CMK (cell line): ENCODE data around the gene SMOC2.
"Not testable (repeated sequence)": the region's sequence is repeated elsewhere in the genome, so short reads cannot be mapped to it uniquely, and the experiment has no call there.

ENCODE experiments used
- DNase-seq: peaks from one replicate; pipeline ENCODE4 v3.0.0-alpha.2; 2010; ENCODE audit warnings: low read depth

The SMOC2 gene

DNA sequence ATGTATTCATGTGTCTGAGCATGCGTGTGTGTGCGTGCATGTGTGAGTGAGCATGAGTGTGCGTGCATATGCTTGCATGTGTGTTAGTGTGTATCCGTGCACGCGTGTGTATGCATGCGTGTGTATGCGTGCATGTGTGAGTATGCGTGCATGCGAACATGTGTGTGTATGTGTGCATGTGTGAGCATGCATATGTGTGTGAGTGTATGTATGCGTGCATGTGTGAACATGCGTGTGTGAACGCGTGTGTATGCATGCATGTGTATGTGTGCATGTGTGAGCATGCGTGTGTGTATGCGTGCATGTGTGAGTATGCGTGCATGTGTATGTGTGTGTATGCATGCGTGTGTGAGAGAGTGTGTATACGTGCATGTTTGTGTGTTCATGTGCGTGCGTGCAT lies 77.9 kb downstream of the SMOC2 start:
- DNase-seq, result no peak

DNA sequence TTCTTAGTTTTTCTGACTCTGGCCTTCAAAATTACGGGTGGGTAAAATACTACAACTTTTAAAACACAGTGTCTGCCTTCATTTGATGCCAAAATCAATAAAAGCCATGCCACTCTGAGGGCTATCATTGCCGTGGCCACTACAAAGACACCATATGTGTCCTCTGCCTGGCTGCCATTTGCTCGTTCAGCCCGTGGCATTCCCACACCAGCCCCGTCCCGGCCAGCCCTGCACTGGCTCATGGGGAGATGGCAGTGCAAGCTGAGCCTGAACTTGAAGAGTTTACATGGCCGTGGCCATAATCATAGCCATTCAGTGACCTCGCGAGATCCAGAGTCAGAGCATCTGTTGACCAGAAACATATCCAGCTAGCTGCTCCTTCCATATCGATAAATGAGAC lies 79.2 kb downstream of the SMOC2 start:
- no peak for DNase-seq

DNA sequence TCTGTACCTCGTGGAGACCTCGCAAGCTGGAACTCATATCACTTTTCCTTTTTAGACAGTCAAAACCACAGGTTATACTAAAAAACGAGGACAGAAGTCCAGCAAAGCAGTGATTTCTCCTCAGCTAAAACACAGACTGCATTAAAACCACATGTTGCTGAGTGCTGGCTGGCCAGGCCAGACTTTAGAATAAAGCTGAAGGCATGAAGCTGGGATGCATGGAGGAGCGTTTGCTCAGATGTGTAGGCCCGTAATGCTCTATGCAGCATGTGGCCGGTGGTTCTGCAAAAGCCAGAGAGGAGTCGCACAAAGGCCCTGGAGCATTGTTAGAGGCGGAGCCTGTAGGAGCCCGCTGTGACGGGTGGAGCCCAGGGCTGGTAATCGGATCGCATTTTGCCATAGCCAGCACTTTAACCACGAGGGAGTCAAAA lies 83.6 kb downstream of the SMOC2 start:
- no peak for DNase-seq

DNA sequence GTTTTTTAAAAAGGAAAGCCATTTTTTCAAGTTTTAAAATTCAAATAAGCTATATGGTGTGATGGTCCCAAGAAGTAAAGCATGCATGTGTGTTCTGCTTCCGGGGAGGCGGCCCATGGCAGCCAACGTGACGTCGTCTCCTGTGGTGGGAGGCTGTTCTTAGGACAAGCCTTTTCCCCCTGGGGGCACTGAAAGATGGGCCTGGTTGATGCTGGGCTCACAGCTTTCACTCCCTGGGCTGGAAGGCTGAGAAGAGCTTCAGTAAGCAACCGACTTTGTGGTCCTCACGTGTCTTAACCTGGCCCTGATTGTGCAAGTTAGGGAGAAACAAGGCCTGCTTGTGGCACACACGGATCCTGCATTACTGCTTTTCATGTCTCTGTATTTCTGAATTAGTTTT lies 84.1 kb downstream of the SMOC2 start:
- no peak for DNase-seq

DNA sequence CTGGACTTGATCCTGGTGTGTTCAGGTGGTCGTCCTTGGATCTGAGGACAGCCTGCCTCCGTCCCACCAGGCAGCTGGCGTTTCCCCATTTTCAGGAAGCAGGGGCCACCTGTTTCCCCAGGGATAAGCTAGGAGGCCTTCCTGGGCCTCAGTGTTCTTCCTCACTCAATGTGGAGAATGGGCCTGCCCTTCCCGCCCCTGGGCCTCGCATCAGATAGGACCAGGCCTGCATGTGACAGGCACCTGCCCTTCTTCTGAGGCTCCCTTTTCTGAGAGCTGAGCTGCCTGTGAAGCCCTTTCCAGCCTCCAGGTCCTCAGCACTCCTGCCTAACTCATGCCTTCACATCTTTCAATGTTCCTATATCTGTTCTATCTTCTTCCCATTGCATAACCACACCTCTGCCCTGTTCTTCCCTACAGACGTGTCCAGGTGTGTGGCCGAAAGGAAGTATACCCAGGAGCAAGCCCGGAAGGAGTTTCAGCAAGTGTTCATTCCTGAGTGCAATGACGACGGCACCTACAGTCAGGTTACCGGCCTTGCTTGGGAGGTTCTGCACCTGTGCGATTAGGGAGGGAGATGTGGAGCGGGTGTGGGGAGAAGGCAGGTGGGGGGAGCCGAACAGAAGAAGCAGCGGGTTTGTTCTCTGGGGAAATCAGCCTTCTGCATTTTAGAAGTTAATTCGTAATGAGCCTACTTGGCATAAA lies 85.1 kb downstream of the SMOC2 start:
- DNase-seq, result no peak

DNA sequence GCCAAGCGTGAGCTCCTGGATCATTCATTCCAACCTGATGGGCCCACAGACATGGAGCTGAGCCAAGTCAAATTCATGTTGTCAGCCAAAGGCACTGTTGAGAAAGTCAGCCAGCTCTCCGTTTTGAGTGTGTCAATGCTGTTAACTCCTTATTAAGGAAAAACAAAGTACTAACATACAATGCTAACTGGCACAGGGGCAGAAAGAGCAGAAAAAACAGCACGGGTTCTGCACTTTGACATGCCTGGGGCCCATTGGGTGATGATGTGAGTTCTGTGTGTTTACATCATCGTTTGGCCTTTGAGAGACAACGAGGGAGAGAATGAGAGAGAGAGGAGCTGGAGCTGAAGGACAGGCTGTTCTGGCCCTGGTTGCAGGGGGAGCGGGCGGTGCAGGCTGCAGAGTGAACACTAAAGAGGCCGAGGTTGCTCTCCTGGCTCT lies 85.9 kb downstream of the SMOC2 start:
- DNase-seq, result no peak

DNA sequence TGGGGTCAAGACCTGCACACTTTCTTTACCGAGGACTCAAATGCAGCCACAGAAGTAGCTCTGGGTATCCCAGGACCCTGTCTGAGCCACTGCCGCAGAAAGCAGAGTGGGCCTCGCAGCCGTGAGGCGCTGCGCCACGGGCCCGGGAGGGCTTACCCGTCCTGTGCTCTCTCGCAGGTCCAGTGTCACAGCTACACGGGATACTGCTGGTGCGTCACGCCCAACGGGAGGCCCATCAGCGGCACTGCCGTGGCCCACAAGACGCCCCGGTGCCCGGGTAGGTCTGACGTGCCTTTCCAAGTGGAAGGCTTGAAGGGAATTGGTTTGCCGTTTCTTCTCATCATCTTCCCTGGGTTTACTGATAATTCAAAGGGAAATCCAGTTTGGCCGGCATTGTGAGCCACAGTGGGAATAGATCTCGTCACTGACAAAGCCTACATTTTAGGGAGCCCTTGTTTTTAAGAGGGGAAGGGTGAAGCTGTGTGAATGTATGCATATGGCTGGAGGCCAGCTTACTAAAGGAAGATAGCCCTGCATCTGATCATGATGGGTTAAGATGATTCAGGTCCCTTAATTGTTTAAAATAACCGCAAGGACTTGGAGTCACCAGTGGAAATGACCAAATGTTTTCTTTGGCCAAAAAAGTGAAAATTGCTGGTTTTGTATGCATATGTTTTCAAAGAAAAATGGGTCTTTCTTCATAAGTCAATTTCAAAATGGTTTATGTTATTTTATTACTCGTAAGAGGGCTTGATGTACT lies 86.6 kb downstream of the SMOC2 start:
- no peak for DNase-seq

DNA sequence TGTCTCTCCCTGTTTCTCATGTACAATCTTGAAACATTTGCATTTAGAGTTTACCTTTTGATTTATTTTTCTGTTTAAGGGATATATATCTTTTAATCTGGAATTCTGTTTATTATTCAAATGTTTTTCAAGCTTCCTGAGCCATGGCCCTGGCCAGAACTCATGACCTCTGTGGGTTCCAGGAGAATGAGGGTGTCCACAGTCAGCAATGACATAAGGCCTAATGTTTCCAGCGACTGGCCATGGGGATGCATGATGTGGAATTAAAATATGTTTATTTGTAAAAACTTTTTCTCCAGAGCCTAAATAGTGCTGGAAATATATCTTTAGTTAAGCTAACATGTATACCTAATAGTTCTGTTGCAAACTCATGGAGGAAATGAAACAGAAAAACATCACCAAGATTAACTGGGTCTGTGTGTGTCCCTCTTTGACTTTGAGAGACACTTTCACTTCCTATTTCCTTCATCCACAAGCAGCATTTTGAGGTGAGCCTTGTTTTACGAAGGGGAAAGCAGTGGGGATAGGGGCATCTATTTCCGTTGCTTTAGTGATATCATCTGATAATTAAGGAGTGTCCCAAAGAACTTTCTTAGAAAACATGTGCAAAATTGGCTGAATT lies 87.6 kb downstream of the SMOC2 start:
- no peak for DNase-seq

DNA sequence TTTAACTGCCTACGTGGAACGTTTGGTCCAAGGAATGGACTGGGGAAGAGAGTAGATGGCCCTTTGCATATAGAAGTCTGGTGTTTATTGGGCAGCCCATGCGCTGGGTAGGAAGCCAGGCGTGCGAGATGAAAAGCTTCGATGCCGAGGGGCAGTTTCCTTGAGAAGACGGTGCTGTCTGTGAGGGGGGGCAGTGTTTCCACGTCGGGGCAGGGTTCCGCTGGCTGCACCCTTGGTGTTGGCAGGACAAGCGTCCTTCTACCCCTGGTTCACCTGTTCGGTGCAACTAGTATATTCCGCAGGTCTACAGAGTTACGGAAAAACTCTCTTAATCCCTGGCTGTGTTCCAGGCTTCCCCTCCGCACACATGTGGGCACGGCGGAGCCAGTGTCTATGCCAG lies 88.2 kb downstream of the SMOC2 start:
- no peak for DNase-seq

DNA sequence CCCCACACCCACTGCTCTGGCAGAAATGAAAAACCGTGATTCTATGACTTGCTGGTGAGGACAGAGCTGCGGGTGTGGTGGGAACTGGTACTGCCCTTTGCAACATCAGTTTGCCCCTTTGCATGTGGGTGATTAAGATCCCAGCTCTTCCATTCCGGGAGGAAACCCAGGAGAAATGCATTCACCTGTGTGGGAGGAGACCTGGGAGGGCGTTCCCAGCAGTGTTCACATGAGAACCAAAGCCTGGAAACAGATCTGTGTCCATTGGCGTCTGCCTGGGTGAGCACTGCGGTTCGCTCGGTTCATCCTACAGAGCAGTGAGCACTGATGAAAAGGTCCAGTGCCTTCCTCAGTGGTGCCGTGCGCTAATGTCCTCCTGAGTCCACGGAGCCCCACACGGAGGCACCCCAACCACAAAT lies 89.7 kb downstream of the SMOC2 start:
- no peak for DNase-seq

DNA sequence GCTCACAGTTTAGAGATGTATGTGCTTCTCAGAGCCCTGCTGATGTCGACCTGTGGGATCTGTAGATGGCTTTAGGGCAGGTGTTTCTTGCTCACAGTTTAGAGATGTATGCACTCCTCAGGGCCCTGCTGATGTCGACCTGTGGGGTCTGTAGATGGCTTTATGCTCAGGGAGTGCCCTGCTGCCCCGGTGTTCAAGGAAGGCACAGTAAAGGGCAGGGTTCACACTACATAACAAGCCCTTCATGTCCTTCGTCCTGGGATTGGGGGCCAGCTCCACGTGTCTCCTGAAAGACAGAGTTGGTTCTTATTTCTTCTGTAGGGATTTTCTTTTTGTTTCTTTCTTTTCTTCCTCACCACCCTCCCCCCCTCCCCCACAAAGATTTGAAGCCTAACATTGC lies 91.1 kb downstream of the SMOC2 start:
- no peak for DNase-seq

DNA sequence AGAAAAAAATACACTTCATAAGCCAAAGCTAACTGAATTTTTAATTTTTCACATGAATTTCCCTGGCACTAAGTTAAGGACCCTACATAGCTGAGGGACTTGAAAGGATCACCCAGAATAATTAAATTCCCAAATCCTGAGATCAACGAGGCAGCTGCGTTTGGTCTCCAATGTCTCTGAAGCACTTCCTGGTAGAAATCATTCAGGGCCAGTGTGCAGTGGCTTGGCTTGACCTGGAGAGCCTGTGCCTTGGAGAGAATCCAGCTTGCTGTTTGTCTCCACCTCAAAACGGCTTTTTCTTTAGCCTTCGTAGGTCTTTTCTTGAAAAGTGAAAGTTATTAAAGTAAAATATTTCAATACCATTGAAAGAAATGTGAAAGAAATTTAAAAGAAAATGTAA lies 92.4 kb downstream of the SMOC2 start:
- DNase-seq, result no peak

DNA sequence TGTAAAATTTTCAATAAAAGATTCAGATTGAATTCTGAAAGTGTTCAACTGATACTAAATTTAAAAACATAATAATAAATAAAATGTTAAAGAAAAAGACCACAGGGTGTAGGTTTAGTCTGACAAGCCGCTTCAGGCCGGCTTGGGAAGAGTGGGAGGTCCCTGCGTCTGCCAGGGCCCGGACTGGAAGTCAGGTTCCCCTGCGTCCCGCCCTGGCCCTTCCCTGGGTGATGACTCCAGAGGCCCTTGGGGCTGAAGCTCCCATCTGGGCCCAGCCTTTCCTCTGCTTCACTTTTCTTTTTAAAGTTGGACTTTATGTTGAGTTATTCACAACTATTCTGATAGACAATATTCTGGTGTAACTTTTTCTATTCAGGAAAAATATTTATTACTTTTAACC lies 93.3 kb downstream of the SMOC2 start:
- no peak for DNase-seq

DNA sequence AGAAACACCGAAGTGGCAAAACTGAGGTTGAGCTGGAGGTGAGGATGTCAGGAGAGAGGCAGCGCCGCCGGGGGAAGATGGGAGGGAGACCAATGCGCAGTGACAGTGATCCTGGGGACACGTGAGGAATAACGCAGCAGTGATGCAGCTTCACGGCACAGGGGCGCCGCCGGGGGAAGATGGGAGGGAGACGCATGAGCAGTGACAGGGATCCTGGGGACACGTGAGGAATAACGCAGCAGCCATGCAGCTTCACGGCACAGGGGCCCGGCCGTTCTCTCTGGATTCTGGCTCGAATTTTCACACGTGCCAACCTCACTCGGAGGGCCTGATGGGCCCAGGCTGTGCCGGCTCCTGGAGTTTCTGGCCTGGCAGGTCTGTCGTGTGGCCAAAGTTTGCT lies 94.7 kb downstream of the SMOC2 start:
- DNase-seq, result no peak

DNA sequence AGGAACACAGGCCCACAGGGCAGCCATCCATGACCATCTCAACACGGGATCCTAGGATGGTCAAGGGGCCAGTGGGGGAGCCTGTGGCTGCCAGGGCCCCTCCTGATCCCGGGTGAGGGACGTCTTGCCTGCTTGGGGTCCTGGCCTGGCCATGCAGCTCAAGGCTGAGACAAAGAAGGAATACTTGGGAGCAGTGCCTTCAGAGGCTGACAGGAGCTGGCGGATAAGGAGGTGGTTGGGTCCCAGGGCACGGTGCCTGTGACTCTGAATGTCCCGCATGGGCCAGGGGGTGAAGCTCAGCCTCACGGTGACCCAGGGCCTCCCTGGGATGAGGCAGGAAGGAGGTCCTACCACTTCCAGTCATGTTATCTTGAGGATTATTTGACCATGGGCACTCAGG lies 95.2 kb downstream of the SMOC2 start:
- DNase-seq, result no peak

DNA sequence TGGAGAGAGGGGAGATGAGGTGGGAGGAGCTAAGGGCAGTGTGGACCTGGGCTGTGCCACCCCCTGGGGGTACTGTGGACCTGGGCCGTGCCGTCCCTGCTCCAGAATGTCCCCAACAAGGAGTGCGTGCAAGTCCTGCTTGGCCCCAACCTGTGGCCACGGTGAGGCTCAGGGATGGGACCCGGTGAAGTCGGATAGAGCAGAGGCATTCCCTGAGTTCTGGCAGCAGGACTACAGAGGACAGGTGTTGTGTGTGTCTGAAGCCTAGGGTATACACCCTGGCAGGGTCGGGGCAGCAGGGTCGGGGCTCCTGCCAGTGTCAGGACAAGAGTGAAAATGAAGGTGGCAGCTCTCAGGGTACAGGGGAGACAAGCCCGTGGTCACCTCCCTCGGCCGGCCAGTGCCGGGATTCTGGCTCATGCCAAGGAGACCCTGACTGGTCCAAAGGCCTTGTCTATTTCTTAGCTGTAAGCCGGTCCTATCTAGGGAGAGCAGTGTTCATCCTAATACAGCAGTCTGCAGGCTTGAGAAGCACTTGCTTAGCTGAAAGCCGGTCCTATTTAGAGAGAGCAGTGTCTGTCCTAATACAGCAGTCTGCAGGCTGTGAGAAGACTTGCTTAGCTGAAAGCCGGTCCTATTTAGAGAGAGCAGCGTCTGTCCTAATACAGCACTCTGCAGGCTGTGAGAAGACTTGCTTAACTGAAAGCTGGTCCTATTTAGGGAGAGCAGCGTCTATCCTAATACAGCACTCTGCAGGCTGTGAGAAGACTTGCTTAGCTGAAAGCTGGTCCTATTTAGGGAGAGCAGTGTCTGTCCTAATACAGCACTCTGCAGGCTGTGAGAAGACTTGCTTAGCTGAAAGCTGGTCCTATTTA lies 95.9 kb downstream of the SMOC2 start:
- no peak for DNase-seq

DNA sequence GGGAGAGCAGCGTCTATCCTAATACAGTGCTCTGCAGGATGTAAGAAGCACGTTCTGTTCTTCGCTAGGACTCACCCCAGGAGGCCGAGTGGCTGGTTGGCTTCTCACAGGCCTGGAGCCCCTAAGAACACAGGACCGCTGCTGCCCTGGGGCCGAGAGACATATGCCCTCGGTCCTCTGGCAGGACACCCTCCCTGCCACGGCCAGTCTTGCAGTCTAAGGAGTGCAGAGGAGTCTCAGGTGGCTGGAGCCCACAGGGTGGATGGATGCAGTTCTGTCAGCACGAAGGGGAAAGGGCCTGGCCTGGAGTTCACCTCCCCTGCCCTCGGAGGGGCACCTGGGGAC lies 96.5 kb downstream of the SMOC2 start:
- no peak for DNase-seq

DNA sequence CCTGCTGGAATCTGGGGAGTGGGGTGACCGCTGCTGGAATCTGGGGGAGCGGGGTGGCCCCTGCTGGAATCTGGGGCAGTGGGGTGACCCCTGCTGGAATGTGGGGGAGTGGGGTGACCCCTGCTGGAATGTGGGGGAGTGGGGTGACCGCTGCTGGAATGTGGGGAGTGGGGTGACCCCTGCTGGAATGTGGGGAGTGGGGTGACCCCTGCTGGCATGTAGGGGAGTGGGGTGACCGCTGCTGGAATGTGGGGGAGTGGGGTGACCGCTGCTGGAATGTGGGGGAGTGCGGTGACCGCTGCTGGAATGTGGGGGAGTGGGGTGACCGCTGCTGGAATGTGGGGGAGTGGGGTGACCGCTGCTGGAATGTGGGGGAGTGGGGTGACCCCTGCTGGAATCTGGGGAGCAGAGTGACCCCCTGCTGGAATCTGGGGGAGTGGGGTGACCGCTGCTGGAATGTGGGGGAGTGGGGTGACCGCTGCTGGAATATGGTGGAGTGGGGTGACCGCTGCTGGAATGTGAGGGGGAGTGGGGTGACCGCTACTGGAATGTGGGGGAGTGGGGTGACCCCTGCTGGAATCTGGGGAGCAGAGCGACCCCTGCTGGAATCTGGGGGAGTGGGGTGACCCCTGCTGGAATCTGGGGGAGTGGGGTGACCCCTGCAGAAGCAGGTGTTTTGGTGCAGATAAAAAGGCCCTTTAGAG lies 97.4 kb downstream of the SMOC2 start:
- not testable (repeated sequence) for DNase-seq

DNA sequence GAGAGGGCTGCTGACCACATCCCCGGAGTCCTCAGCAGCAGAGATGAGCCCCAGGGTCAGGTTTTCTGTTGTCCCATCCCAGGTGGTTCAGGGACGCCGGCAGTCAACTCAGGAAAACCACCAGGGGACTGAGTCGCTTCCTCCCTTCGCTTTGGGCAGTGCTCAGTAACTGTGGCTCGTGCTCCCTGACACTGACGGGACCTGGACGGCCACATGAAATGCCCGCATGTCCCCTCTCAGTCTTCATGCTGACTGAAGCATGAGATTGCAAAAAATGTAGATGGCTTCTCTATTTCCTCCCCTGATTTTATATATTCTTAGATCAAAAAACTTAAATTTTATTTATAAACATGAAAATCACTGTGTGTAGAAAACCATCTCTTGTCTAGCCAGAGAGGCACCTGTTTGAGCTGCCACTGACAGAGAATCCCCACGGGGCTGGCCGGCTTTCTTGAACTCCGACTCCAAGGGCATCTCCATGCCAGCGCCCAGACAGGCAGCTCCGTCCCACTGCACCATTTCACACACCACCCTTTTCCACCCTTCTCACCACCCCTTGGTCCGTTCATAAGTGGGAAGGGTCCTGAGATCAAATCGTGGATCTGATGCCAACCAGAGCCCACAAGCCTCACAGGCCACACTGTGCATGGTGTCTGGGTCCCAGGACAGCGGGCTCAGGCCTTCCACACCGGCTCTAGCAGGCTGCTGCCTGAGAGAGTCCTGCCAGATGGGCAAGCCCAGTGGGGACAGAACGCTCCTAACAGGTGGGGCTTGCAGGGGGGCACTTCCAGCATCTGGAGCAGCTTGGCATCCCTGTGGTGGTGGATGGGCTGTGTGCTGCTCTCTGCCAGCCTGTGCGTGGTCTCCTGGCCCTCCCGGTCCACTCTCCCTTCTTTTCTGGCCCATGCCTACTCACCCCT lies 98.2 kb downstream of the SMOC2 start:
- no peak for DNase-seq

DNA sequence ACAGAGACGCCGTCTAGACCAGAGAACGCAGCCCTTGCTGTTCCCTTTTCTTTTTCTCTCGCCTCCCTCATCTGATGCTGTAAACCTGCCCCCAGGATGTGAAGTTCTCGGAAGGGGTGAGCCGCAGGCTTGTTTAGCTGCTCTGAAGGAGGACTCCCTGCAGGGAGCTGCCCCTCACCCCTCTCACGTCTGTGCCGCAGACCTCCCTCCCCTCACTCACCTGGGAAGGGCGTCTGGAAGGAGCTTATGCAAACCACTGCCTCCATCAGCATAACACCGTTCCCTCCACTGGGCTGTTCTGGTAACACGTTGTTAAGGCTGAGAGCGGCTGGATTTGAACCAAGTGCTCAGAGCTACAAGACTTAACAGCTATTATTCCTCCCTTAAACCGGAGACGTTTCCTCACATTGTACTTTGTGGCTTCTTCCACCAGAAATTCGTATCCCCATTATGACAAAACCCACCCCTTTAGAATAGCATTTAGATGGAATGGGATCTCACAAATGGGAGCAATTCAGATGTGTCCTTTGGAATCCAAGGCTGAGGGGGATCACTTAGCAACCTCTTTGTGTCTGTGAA lies 99.8 kb downstream of the SMOC2 start:
- no peak for DNase-seq
